C4-2B (cell line): ENCODE data around the gene INCENP.

Experiments
- H3K27ac ChIP-seq: fragments of 450-650 bp; 2 replicates; pipeline ENCODE4 v1.5.1; 2017
- CTCF ChIP-seq: fragments of 450-650 bp; conservative IDR thresholded peaks from 2 replicates; pipeline ENCODE4 v1.5.1; 2017; ENCODE audit warnings: mild to moderate bottlenecking
- ZFX ChIP-seq: fragments of 450-650 bp; IDR thresholded peaks from 2 replicates; pipeline ENCODE4 v1.6.1; 2017

Gene INCENP

GRCh38 chr11:62108971-62109404 lies 14.8 kb upstream of the INCENP start:
- TF ChIP-seq CTCF (no peak), ZFX (no peak)
- H3K27ac ChIP-seq, result no peak overlapping the region

- TF ChIP-seq ZFX, result no peak
- TF ChIP-seq CTCF, result no peak
- no peak overlapping the region for H3K27ac ChIP-seq
These were observed 8.6 kb upstream of the INCENP start for GRCh38 chr11:62115085-62115694.

DNA sequence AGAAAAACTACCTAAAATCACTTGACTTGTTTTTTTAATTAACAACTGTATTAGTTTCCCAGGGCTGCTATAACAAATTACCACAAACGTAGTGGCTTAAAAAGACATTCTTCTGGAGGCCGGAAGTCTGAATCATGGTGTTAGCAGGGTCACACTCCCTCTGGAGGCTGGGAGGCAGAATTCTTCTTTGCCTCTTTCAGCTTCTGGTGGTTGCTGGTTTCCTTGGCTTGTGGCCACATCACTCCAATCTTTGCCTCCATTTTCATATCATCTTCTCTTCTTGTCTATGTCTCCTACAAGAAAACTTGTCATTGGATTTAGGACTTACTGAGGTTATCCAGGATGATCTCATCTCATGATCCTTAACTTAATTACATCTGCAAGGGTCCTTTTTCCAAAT lies 7.4 kb upstream of the INCENP start:
- H3K27ac ChIP-seq, result no peak overlapping the region
- TF ChIP-seq ZFX (no peak), CTCF (no peak; the same call in 1 of the 2 replicates)

DNA sequence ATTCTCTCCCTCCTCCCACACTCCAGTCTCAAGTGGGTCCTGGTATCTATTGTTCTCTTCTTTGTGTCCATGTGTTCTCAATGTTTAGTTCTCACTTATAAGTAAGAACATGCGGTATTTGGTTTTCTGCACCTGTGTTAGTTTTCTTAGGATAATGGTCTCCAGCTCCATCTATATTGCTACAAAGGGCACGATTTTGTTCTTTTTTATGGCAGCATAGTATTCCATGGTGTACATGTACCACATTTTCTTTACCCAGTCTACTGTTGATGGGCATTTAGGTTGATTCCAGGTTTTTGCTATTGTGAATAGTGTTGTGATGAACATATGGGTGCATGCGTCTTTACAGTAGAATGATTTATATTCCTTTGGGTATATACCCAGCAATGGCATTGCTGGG lies 4.2 kb upstream of the INCENP start:
- TF ChIP-seq ZFX (no peak), CTCF (no peak)
- no peak overlapping the region for H3K27ac ChIP-seq

GRCh38 chr11:62120001-62120400 lies 3.8 kb upstream of the INCENP start:
- TF ChIP-seq ZFX (no peak), CTCF (no peak)

DNA sequence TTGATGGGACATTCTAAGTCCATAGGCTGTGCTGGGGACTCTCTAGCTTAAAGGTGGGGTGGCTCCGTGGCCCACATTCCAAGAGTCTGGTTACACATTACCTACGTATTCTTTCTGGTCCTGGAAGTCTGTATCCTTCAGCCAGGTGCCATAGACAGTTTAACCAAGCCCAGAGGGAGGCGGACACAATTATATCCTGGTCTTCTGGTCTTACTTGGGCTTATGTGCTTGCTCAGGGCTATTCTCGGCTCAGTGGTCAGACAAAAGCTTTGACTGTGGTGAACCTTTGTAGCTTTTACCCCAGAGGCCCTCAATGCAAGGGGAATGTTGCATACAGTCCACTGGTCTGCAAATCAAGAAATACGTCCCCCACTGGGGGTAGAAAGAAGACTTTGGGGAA lies 3.4 kb upstream of the INCENP start:
- no peak for TF ChIP-seq CTCF
- no peak for TF ChIP-seq ZFX
- no peak overlapping the region for H3K27ac ChIP-seq

More at GRCh38 chr11:62120001-62120400, 3.8 kb upstream of the INCENP start:
- no peak overlapping the region for H3K27ac ChIP-seq

DNA sequence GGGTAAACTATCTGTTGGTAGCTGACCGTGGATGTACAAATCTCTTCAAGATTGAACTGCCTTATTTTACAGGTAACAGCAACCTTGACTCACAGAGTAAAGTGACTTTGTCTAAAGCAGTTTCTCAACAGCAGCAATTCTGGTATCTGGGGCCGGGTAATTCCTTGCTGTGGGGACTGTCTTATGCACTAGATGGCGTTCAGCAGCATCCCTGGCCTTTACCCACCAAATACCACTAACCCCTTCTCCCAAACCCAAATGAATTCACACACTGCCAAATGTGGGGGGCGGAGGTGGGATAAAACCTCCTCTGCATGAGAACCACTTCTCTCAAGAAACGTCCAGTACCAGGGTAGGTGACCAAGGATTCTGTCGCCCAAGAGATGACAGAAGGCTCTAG lies 1.7 kb upstream of the INCENP start:
- TF ChIP-seq ZFX (no peak), CTCF (no peak; the same call in 1 of the 2 replicates)
- H3K27ac ChIP-seq, result no peak overlapping the region
